Thoracic aorta (tissue), 2 donors: ENCODE data around the gene HSF2BP. TPM values are rescaled to one million over a fixed set of nuclear protein-coding genes. Genes with fewer than 3 reads are reported as not detected.
"Not testable (repeated sequence)": the region's sequence is repeated elsewhere in the genome, so short reads cannot be mapped to it uniquely, and the experiment has no call there.

ENCODE experiments used
- ATAC-seq: fragments of 150-250 bp; one replicate; pipeline ENCODE4 v1.8.0; 2017; ENCODE audit warnings: low read depth; ENCODE audit not compliant: insufficient number of reproducible peaks, low FRiP score
- DNase-seq: peaks from one replicate; pipeline ENCODE4 v3.0.0-alpha.2; 2020; ENCODE audit warnings: low spot score
- H3K27ac ChIP-seq, 2 donors: fragments of 200-600 bp; sonication (generic); 1 replicate in 1 of 2; 2 replicates in 1 of 2; pipeline ENCODE4 v1.5.1; 2016; ENCODE audit warnings: mild to moderate bottlenecking in 2 of 2, moderate library complexity in 2 of 2
- H3K27me3 ChIP-seq: fragments of 200-600 bp; sonication (generic); replicated peaks from 2 replicates; pipeline ENCODE4 v1.6.0; 2016; ENCODE audit warnings: mild to moderate bottlenecking; ENCODE audit not compliant: insufficient read depth
- H3K36me3 ChIP-seq: fragments of 200-600 bp; sonication (generic); one replicate; pipeline ENCODE4 v1.5.1; 2016
- H3K4me1 ChIP-seq, 2 donors: fragments of 200-600 bp; sonication (generic); 1 replicate in 1 of 2; 2 replicates in 1 of 2; pipeline versions ENCODE4 v1.5.1 to v1.6.0; 2016; ENCODE audit warnings: low read depth in 2 of 2, mild to moderate bottlenecking in 1 of 2; ENCODE audit not compliant: control insufficient read depth in 1 of 2
- H3K4me3 ChIP-seq: fragments of 200-600 bp; sonication (generic); 2 replicates; pipeline ENCODE4 v1.5.1; 2016; ENCODE audit warnings: mild to moderate bottlenecking
- H3K9me3 ChIP-seq: fragments of 200-600 bp; sonication (generic); 2 replicates; pipeline ENCODE4 v1.5.1; 2016
- CTCF ChIP-seq: fragments of 200-600 bp; sonication (generic); IDR thresholded peaks from one replicate; pipeline ENCODE4 v1.5.1; 2019; ENCODE audit warnings: antibody characterized with exemption
- total RNA-seq, 2 donors: library from RNA; depleted of rRNA; stranded (reverse); fragments of >200 nt; gene quantifications; one replicate each; pipeline versions ENCODE4 v1.1.0 to v1.2.3, GENCODE V29; 2016

HSF2BP gene
- total RNA-seq, 2 donors from 2014 or later, result 0.78 TPM; not detected in 1

- no peak overlapping the region for H3K27ac ChIP-seq
- no peaks in the 10 kb centered on the region for H3K9me3 ChIP-seq
- ATAC-seq (no peak), DNase-seq (no peak)
- peaks cover 5 to 8% of the 10 kb centered on the region in 2 donors for H3K4me1 ChIP-seq
- no peaks in the 10 kb centered on the region for H3K36me3 ChIP-seq
- H3K4me3 ChIP-seq, result no peak overlapping the region
- TF ChIP-seq CTCF, result no peak
- H3K27me3 ChIP-seq, result no peaks in the 10 kb centered on the region
These were observed 87.3 kb downstream of the HSF2BP start for GRCh38 chr21:43571976-43572375.

- not testable (repeated sequence) for H3K36me3 ChIP-seq, H3K27ac ChIP-seq, H3K27me3 ChIP-seq, DNase-seq, ATAC-seq, H3K4me3 ChIP-seq, H3K9me3 ChIP-seq, H3K4me1 ChIP-seq
These were observed 89.1 kb downstream of the HSF2BP start for GRCh38 chr21:43570195-43570594.

- not testable (repeated sequence) for H3K27me3 ChIP-seq, H3K9me3 ChIP-seq, ATAC-seq
These were observed 96.8 kb downstream of the HSF2BP start for GRCh38 chr21:43562451-43562850.

GRCh38 chr21:43540561-43540960 is 118.7 kb downstream of the HSF2BP start:
- not testable (repeated sequence) for H3K36me3 ChIP-seq, H3K4me1 ChIP-seq, ATAC-seq, H3K4me3 ChIP-seq, H3K27me3 ChIP-seq, H3K9me3 ChIP-seq, H3K27ac ChIP-seq, DNase-seq

More at GRCh38 chr21:43562451-43562850, 96.8 kb downstream of the HSF2BP start:
- H3K4me3 ChIP-seq, H3K36me3 ChIP-seq, H3K4me1 ChIP-seq, H3K27ac ChIP-seq, DNase-seq: not testable (repeated sequence)

- not testable (repeated sequence) for ATAC-seq, H3K27me3 ChIP-seq, H3K4me1 ChIP-seq, DNase-seq, H3K9me3 ChIP-seq, H3K4me3 ChIP-seq, H3K36me3 ChIP-seq, H3K27ac ChIP-seq
These were observed 136.7 kb downstream of the HSF2BP start for GRCh38 chr21:43522495-43523131.

GRCh38 chr21:43517701-43518100 is 141.6 kb downstream of the HSF2BP start:
- H3K27ac ChIP-seq, H3K36me3 ChIP-seq, H3K4me3 ChIP-seq, DNase-seq, ATAC-seq, H3K27me3 ChIP-seq, H3K9me3 ChIP-seq, H3K4me1 ChIP-seq: not testable (repeated sequence)

GRCh38 chr21:43516860-43517627 is 142.2 kb downstream of the HSF2BP start:
- H3K9me3 ChIP-seq, ATAC-seq, H3K36me3 ChIP-seq, H3K4me3 ChIP-seq, DNase-seq, H3K27ac ChIP-seq, H3K27me3 ChIP-seq, H3K4me1 ChIP-seq: not testable (repeated sequence)

GRCh38 chr21:43516295-43516847 is 142.9 kb downstream of the HSF2BP start:
- not testable (repeated sequence) for H3K9me3 ChIP-seq, H3K36me3 ChIP-seq, H3K4me3 ChIP-seq, ATAC-seq, H3K4me1 ChIP-seq, H3K27me3 ChIP-seq, H3K27ac ChIP-seq, DNase-seq

GRCh38 chr21:43514834-43515233 is 144.5 kb downstream of the HSF2BP start:
- H3K4me3 ChIP-seq, H3K36me3 ChIP-seq, H3K9me3 ChIP-seq, H3K4me1 ChIP-seq, H3K27ac ChIP-seq, H3K27me3 ChIP-seq, ATAC-seq, DNase-seq: not testable (repeated sequence)

- H3K27ac ChIP-seq, DNase-seq, H3K36me3 ChIP-seq, H3K9me3 ChIP-seq, H3K4me1 ChIP-seq, H3K27me3 ChIP-seq, H3K4me3 ChIP-seq, ATAC-seq: not testable (repeated sequence)
These were observed 146.3 kb downstream of the HSF2BP start for GRCh38 chr21:43513023-43513422.

- not testable (repeated sequence) for DNase-seq, H3K27ac ChIP-seq, H3K36me3 ChIP-seq, H3K4me3 ChIP-seq, ATAC-seq, H3K4me1 ChIP-seq, H3K9me3 ChIP-seq, H3K27me3 ChIP-seq
These were observed 148.1 kb downstream of the HSF2BP start for GRCh38 chr21:43511209-43511608.
